ENCODE measurements around the gene ADTRP.
A peak's percentile ranks its signal among the peaks of the same experiment; 100 is the strongest.
"Not testable (repeated sequence)": the region's sequence is repeated elsewhere in the genome, so short reads cannot be mapped to it uniquely, and the experiment has no call there.

ADTRP gene

GRCh38 chr6:11722220-11722619 is 56.4 kb downstream of the ADTRP start:
- DNase-seq = no peak

- no peak for DNase-seq
Observed at GRCh38 chr6:11718463-11718862, 60.1 kb downstream of the ADTRP start.

GRCh38 chr6:11718031-11718430 is 60.6 kb downstream of the ADTRP start:
- no peak for DNase-seq

GRCh38 chr6:11714798-11715285 is 63.8 kb downstream of the ADTRP start:
- DNase-seq = peak; percentile 66

GRCh38 chr6:11714116-11714797 is 64.3 kb downstream of the ADTRP start:
- no peak for DNase-seq

DNA sequence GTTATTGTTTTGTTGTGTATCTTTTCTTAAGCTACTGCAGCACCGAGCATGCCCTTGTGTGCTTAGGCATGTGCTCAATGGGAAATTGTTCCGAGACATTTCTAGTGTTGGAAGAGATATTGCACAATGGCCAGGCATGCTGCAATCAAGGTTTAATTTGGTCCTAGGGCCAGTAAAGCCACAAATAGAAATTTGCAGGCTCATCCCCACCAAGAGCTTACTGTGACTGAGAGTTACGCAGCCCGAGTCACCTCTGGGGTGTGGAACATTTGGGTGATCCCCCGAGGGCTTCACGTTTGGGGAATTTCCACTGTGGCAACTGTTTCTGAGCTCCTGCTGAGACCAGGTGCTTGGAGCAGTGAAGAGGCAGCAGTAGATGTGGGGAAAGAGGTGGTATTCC is 65.8 kb downstream of the ADTRP start:
- DNase-seq = no peak

DNA sequence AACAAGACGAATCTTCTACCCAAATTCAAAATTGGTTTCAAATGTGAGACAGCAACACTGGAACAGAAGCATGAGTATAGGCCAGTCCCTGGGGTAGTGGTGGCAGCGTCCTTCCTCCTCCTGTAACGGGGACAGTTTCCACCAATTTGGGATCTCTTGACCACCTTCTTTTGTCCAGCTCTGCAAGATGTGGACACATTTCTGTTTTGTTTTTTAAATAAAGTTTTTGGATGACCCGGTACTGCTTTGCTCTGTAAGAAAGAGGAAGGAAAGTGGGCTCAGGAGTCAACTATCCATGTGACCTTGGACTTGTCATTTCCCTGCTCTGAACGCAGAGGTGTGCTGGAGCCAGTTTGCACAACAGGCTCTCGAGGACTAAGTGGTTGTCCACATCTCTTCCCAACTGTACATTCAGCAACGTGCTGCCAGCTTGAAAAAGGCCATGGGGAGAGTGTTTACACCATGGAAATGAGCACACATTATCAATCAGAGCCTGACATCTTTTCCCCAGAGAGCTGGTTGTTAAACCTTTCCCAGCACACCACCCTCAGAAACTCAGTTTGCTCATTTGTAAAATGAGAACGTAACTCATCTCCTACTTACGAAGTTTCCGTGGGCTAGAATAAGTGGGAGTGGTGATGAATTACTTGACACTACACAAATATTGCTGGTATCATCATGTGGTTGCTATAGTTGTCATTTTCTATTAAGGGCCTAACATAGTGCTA is 66.5 kb downstream of the ADTRP start:
- DNase-seq = no peak

GRCh38 chr6:11711003-11711983 is 67.3 kb downstream of the ADTRP start:
- DNase-seq = no peak

GRCh38 chr6:11710311-11710761 is 68.3 kb downstream of the ADTRP start:
- no peak for DNase-seq

DNA sequence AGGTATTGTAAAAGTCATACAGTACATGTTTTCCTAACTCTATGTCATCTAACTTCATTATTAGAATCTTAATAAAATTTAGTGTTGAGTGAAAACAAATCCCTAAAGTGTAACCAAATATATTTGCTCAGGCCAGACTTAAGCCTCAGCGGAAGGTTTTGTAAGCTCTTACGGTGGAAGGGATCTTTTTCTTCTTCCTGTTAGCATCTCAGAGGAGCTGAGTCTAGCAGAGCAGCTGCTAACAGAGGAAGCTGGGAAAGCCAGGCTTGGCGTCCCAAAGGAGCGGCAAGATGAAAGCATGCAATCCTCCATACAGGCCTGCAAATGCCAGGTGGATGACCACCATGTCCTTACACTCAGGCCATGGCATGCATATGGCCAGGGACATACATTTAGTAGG is 72.4 kb downstream of the ADTRP start:
- no peak for DNase-seq

DNA sequence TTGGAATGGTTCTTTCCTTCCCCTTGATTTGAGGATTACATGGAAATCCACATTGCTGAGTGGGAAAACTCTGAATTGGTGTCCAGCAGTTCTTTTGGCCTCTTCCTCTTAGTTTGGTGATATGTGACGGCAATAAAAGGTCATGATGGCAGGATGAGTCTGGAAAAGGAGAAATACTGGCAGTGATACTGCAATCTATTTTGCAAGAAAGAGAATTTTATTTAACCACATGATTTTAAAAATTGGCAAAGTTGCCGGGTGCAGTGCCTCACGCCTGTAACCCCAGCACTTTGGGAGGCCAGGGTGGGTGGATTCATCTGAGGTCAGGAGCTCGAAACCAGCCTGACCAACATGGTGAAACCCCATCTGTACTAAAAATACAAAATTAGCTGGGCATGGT is 73.1 kb downstream of the ADTRP start:
- no peak for DNase-seq

DNA sequence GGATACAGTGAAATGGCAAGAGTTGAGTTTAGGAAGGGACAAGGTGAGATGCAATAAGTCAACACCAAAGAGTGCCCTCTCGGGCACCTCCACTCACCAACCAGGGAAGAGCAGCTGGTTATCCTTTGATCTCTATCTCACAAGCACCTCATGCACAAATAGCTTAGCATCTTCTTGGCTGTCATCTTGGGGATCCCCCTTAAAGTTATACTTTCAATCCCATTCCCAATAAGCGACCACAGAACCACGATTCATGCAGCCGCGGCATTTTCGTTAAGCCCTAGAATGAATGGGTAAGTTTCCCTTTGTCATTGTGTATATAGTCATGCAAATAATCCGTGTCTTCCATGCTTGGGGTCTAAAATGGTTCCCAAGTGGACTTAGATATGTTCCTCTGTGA is 73.5 kb downstream of the ADTRP start:
- DNase-seq = no peak

- no peak for DNase-seq
Observed at GRCh38 chr6:11703725-11704124, 74.9 kb downstream of the ADTRP start.

GRCh38 chr6:11702500-11703130 is 76.0 kb downstream of the ADTRP start:
- no peak for DNase-seq

DNA sequence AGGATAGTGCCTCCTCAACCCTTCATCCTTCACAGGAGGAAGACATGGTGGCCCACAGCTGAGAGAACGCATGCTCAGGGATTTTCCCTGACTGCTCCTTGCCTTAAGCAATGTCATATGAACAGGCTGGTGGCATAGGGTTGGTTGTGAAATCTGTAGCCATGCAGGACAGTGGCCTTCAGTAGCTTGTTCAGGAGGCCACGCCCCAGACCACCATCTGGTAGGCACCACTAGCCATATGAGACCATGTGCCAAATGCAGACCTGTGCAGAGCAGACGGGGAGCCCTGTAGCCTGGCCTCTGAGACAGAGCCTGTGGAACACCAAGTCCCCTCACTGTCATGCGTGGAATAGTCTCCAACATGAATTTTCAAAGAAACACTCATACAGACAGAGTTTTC is 76.5 kb downstream of the ADTRP start:
- no peak for DNase-seq

DNA sequence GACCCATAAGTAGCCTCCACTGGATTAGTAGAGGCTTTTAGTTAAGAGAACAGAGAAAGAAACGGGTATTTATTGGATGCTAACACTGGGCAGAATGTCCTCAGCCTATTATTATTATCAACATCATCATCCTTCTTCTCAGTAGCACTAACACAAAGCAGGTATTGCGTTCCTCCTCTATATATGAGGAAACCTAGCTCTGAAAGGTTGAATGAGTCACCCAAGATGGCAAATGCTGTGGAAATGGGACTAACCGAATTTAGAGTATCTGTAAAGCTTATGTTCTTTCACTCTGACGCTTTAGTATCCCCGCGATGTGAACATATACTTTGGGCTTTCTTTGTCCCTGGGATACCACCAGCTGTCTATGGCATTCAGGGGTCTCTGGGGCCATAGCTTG is 77.0 kb downstream of the ADTRP start:
- no peak for DNase-seq

DNA sequence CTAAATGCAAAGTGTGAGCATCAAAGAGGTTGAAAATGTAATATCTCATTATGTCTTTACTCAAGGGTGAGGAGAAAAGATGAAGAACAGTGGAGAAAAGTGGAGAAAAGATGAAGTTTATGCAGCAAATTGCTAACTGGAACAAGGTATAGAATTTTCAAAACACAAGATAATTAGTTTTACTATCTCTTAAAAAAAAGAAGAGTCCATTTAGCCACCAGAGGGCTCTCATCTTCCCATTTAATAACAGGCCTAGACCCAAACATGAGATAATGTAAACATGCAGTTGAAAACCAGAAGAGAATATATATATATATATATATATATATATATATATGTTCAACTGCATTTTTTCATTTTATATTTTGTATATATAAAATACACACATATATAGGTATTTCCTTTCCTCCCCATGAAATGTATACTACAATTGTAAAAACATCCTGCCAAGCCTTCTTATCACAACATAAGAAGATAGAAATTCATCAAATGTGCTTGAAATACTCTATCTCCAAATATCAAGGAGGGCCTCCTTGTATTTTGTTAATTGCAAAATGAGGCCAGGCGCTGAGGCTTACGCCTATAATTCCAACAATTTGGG is 78.4 kb downstream of the ADTRP start:
- DNase-seq = peak; percentile 78

DNA sequence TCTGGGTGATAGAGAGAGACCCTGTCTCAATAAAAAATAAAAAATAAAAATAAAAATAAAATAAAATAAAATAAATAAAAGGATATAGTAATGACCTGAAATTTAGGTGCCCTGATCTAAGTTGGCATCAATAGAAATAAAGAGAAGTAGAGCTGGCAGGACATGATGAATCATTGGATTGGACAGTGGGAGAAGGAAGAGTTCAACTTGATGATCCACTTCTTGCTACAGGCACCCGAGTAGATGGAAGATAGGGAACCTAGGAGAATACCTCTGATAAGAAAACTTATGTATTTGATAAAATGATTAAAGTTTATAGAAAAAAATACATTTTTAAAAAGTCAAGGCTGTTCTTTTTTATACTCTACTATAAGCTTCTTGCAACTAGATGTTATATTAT is 79.0 kb downstream of the ADTRP start:
- no peak for DNase-seq

- no peak for DNase-seq
Observed at GRCh38 chr6:11692451-11693376, 85.9 kb downstream of the ADTRP start.

DNA sequence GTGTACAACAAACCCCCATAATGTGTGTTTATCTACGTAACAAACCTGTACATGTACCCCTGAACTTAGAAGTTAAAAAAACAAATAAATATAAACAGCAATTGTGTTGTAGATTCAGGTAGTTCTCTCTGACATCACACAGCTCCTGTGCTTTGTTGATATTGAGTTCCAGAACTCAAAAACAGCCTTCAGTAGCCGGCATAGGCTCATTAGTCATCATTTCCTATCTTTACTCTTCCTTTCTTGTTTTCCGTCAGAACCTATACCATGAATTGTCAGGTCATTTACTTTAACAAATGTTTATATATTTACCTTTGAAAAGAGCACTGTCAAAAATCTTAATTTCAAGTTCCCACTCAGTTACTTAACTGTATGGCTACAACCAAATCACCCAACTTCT is 88.8 kb downstream of the ADTRP start:
- DNase-seq = no peak

GRCh38 chr6:11689400-11689799 is 89.2 kb downstream of the ADTRP start:
- DNase-seq = not testable (repeated sequence)
